ENCODE measurements around the gene BAMBI. TPM values are rescaled to one million over a fixed set of nuclear protein-coding genes. Genes with fewer than 3 reads are reported as not detected.

Gene BAMBI
- total RNA-seq, 3 donors from 2014 or later (not counting 1 experiment from before 2014, with no cell fraction given): 0.70 to 0.95 (median 0.94) TPM

GRCh38 chr10:28632584-28632945 lies 44.8 kb upstream of the BAMBI start:
- no peak overlapping the region for H3K4me3 Mint-ChIP-seq
- Histone ChIP-seq H3K4me3 (ENCODE audit: low read length) (no peak overlapping the region), H3K27me3 (ENCODE audit: control insufficient read depth, insufficient read depth, low read length) (no peaks in the 10 kb centered on the region), H3K36me3 (ENCODE audit: control insufficient read depth, insufficient read depth, low read length) (no peaks in the 10 kb centered on the region), H3K27ac (ENCODE audit: low read length) (no peak overlapping the region), H3K9me3 (ENCODE audit: control insufficient read depth, insufficient read depth, low read length) (no peaks in the 10 kb centered on the region), H3K4me1 (ENCODE audit: control insufficient read depth, insufficient read depth, low read length) (no peaks in the 10 kb centered on the region)
- H3K9me3 Mint-ChIP-seq: no peaks in the 10 kb centered on the region
- H3K4me1 Mint-ChIP-seq: peaks cover 0 to 8% of the 10 kb centered on the region in 2 donors
- no peak for DNase-seq
- no peak for TF ChIP-seq CTCF (IDR thresholded peaks at IDR 0.05)
- H3K27me3 Mint-ChIP-seq (ENCODE audit: low read depth in 2 of 2): peaks cover 34 to 37% of the 10 kb centered on the region in 2 donors
- no peak overlapping the region for H3K27ac Mint-ChIP-seq
- no peak for ATAC-seq
- intact Hi-C loops (cut with micrococcal nuclease): no loop called here
- no peaks in the 10 kb centered on the region for H3K36me3 Mint-ChIP-seq
- 91% methylated on average over 1 of the region's 1 CpG for WGBS (ENCODE audit: insufficient coverage)

- Histone ChIP-seq H3K9me3 (ENCODE audit: control insufficient read depth, insufficient read depth, low read length) (no peaks in the 10 kb centered on the region), H3K36me3 (ENCODE audit: control insufficient read depth, insufficient read depth, low read length) (no peaks in the 10 kb centered on the region), H3K27me3 (ENCODE audit: control insufficient read depth, insufficient read depth, low read length) (no peaks in the 10 kb centered on the region), H3K27ac (ENCODE audit: low read length) (no peak overlapping the region), H3K4me1 (ENCODE audit: control insufficient read depth, insufficient read depth, low read length) (no peaks in the 10 kb centered on the region), H3K4me3 (ENCODE audit: low read length) (no peak overlapping the region)
- no peaks in the 10 kb centered on the region for H3K4me1 Mint-ChIP-seq
- H3K9me3 Mint-ChIP-seq: no peaks in the 10 kb centered on the region
- H3K4me3 Mint-ChIP-seq: no peak overlapping the region
- intact Hi-C loops (cut with micrococcal nuclease): no loop called here
- 90% methylated on average over 4 of the region's 6 CpGs for WGBS (ENCODE audit: insufficient coverage)
- no peak for ATAC-seq
- DNase-seq: no peak
- H3K36me3 Mint-ChIP-seq: no peaks in the 10 kb centered on the region
- H3K27ac Mint-ChIP-seq: no peak overlapping the region
- peaks cover 33 to 37% of the 10 kb centered on the region in 2 donors for H3K27me3 Mint-ChIP-seq (ENCODE audit: low read depth in 2 of 2)
- no peak for TF ChIP-seq CTCF (IDR thresholded peaks at IDR 0.05)
Measured at GRCh38 chr10:28633750-28634149, 43.6 kb upstream of the BAMBI start.

GRCh38 chr10:28637346-28637745 lies 40.0 kb upstream of the BAMBI start:
- H3K9me3 ChIP-seq (ENCODE audit: control insufficient read depth, insufficient read depth, low read length): no peaks in the 10 kb centered on the region
- Mint-ChIP-seq H3K9me3 (no peaks in the 10 kb centered on the region), H3K27me3 (ENCODE audit: low read depth in 2 of 2) (peaks cover 21 to 23% of the 10 kb centered on the region in 2 donors), H3K36me3 (no peaks in the 10 kb centered on the region), H3K4me3 (no peak overlapping the region), H3K27ac (no peak overlapping the region), H3K4me1 (no peaks in the 10 kb centered on the region)
- no peaks in the 10 kb centered on the region for H3K4me1 ChIP-seq (ENCODE audit: control insufficient read depth, insufficient read depth, low read length)
- intact Hi-C loops (cut with micrococcal nuclease): no loop called here
- TF ChIP-seq CTCF (IDR thresholded peaks at IDR 0.05): no peak
- no peak for ATAC-seq
- no peak overlapping the region for H3K4me3 ChIP-seq (ENCODE audit: low read length)
- 90% methylated on average over 5 of the region's 5 CpGs for WGBS (ENCODE audit: insufficient coverage)
- no peak overlapping the region for H3K27ac ChIP-seq (ENCODE audit: low read length)
- DNase-seq: no peak
- no peaks in the 10 kb centered on the region for H3K36me3 ChIP-seq (ENCODE audit: control insufficient read depth, insufficient read depth, low read length)
- no peaks in the 10 kb centered on the region for H3K27me3 ChIP-seq (ENCODE audit: control insufficient read depth, insufficient read depth, low read length)

GRCh38 chr10:28638392-28638791 lies 38.9 kb upstream of the BAMBI start:
- ATAC-seq (no peak), DNase-seq (no peak)
- Mint-ChIP-seq H3K4me1 (no peaks in the 10 kb centered on the region), H3K36me3 (no peaks in the 10 kb centered on the region), H3K27me3 (ENCODE audit: low read depth in 2 of 2) (peaks cover 21 to 23% of the 10 kb centered on the region in 2 donors), H3K27ac (no peak overlapping the region), H3K4me3 (no peak overlapping the region), H3K9me3 (no peaks in the 10 kb centered on the region)
- Histone ChIP-seq H3K27me3 (ENCODE audit: control insufficient read depth, insufficient read depth, low read length) (no peaks in the 10 kb centered on the region), H3K36me3 (ENCODE audit: control insufficient read depth, insufficient read depth, low read length) (no peaks in the 10 kb centered on the region), H3K9me3 (ENCODE audit: control insufficient read depth, insufficient read depth, low read length) (no peaks in the 10 kb centered on the region), H3K4me1 (ENCODE audit: control insufficient read depth, insufficient read depth, low read length) (no peaks in the 10 kb centered on the region), H3K4me3 (ENCODE audit: low read length) (no peak overlapping the region), H3K27ac (ENCODE audit: low read length) (no peak overlapping the region)
- TF ChIP-seq CTCF (IDR thresholded peaks at IDR 0.05): no peak
- intact Hi-C loops (cut with micrococcal nuclease): no loop called here
